GM21723 (cell line): Measurements from ENCODE around the gene CTDP1.

ENCODE experiments used
- ATAC-seq: cut with Tn5 transposase; IDR thresholded peaks from one replicate; pipeline ENCODE4 v1.9.1; 2021; ENCODE audit warnings: mild to moderate bottlenecking, moderate library complexity; ENCODE audit not compliant: unreplicated experiment

CTDP1 gene

DNA sequence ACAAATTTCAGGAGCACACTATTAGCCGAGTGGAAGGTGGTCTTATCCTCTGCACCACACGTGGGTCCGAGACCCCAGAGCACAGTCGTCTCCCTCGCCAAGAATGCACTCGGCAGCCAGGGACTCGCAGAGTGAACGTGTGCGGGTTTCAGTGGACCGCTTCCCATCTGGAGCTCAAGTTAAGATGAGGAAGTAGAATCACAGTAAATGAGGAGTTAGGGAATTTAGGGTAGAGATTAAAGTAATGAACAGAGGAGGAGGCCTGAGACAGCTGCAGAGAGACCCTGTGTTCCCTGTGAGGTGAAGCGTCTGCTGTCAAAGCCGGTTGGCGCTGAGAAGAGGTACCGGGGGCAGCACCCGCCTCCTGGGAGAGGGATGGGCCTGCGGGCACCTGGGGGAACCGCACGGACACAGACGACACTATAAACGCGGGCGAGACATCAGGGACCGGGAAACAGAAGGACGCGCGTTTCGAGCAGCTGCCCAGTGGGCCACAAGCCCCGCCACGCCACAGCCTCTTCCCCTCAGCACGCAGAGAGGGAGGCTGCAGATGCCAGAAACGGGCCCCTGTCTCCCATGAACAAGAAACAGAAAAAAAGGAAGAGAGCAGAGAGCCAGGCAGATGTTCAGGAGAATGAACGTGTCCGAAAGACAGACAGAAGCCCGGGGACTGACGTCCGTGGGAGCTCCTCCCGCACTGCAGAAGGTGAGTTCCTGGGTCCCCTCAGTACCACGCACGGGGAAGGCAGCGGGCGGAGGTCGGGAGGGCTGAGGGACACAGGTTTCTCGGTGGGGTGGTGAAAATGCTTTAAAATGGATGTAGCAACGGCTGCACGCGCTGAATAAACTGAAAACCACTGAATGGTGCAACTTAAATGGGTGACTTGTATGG, 112.7 kb downstream of the CTDP1 start:
- ATAC-seq = no peak

DNA sequence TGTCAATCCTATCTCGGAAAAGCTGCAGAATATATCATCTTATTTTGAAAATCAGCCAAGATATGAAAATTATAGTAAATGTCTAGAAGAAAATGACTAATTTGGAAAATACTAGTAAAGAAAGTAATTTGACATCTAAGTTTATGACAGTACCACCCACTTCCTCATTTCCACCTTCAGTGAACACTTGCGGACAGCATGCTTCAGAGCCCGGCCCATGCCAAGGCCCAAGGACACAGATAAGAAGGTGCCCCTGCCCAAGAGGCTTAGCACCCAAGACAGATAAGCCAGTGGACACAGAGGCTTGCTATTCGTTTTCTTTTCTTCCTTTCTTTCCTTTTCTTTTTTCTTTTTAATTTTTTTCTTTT, 113.4 kb downstream of the CTDP1 start:
- ATAC-seq = no peak

DNA sequence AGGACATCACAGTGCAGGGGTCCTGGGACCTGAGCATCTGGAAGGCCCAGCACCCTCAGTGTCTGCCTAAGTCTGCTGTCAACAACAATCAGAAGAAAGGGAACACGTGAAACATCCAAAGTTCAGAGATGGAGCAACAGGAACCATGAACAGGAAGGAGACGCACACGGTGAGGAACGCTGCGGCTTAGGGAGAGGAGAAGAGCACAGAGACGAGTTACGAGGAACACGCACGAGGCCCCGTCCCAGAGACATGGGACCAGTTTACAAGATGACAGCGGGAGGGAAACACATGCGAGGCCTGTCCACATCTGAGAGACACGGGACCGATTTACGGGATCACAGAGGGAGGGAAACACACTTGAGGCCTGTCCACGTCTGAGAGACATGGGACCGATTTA, 115.2 kb downstream of the CTDP1 start:
- ATAC-seq = no peak

DNA sequence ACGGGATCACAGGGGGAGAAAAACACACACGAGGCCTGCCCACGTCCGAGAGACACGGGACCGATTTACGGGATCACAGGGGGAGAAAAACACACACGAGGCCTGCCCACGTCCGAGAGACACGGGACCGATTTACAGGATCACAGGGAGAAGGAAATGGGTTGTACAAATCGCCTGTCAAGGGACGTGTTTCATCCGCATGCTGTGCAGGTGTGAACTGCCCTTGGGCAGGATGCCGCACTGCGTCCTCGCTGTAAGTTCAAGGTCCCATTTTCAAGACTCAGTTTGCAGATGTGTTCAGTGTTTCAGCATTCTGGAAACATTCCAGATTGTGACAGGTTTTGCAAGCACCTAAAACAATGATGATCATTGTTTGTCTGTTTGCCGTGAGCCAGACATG, 115.8 kb downstream of the CTDP1 start:
- ATAC-seq = no peak

DNA sequence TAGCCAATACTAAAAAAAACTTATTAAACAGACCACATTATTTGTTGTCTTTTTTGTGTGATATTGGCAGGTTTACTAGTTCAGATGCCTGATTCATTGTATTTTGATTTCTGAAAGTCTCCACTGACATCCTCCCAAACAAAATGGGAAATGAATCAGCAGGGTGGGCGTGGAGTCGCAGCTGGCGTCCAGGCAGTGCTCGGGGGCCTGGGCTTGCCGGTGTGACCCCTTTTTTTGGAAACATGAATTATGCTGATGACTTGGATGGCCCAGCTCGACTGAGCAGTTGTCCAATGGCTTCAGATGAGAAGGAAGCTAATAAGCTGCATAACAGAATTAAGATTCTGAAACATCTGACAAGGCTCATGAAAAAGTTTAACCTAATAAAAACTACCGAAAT, 116.4 kb downstream of the CTDP1 start:
- no peak for ATAC-seq

DNA sequence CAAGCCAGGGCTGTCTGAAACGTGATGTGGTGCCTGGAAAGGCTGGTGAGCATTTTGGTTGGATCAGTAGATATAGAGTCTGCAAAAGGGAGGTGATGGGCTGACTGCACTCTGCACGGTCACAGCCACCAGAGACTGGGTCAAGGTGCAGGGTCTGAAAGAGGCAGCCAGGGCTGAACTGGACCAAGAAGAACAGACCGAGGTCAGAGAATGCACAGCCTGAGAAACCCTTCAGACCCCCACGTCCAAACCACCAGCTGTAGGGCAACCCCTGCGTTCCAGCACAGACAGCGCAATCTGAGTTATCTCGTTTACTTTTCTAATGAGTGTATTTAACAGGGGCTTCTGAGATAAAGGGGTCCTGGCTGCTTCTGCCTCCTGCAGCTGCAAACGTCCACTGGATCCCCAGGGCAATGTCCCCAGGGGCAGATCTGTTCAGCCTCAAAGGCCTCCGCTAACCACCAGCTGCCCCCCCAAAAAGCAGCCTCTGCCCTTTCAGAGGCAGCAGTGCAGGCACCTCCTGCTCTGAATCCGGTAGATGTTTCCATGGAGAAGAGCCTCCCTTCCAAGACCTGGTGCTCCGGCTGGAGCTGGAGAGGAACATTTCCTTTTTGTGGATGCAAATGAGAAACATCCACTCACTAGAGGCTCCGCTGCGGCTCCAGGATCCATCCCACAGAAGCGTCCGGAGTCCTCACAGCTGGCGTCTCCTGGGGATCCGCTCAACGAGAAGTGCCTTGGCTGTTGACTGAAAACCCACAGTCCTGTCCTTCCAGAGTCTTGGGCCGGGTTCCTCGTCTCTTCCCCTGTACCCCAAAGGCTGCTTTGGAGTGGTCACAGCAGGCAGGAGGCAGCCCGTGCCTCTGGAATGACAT, 117.2 kb downstream of the CTDP1 start:
- ATAC-seq = no peak

DNA sequence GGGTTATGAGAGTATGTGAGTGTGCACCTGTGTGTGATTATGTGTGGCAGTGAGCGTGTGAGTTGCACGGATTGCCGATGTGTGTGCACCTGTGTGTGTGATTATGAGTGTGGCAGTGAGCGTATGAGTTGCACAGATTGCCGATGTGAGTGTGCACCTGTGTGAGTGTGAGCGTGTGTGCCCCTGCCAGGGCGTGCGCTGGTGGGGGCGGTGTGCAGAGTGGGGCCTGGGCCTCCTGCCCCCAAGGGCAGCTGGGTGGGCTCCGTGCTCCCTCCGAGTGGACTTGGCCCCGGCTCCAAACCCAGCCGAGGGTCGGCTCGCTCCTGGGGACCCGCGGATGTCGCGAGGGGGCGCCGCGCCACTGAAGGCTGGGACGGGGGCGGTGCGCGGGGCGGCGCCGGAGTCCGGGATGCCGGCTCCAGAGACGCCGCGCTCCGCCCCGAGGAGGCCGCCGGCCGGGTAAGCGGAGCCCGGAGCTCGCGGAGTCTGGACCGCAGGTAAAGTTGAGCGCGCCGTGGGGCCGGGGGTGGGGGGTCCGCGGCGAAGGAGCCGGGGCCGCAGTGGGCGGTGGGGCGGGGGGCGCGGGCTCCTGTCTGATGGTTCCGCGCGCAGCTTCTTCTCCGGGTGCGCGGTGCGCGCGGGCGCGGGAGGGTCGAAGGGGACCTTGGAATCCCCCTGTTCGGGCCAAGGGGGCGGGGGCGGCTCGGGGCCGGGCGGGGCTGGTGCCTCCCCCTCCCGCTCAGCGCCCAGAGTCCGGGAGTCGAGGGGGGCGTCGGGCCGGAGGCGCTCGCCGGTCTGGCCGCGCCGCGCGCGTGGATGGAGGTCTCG, 118.1 kb downstream of the CTDP1 start, which contains the start of gene KCNG2:
Gene KCNG2 (plus strand): TSS at position 421 of the 828 bp plus-strand sequence. CDS start 65,730 bp downstream, outside the sequence.
- peak; percentile 53 for ATAC-seq

DNA sequence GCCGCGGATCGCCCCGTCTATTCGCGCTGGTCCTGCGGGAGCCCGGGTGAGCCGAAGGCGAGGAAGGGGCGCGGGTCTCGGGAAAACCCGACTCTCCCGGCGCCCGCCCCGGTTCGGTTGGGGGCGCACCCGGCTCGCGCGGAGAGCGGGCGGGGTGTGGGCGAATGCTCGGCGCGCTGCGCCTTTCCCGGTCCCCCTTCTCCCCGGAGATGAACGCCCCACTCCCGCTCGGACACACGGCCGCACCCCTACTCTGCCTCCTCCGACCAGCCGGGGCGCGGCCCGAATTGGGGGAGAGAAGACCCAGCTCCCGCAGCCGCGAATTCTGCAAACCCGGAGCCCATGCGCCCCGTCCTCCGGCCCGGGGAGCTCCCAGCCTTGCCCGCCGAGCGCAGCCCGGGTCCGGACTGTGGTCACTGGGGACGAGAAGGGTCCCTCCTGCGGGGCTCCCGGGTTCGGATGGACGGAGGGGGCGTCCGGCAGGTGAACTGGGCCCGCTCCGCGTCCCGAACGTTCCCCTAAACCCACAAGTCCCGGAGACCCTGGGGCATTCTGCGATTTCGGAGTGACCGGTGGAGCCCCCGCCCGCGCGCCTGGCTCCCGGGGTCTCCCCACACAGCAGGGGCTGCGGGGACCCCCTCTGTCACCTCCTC, 118.9 kb downstream of the CTDP1 start:
- ATAC-seq = no peak

DNA sequence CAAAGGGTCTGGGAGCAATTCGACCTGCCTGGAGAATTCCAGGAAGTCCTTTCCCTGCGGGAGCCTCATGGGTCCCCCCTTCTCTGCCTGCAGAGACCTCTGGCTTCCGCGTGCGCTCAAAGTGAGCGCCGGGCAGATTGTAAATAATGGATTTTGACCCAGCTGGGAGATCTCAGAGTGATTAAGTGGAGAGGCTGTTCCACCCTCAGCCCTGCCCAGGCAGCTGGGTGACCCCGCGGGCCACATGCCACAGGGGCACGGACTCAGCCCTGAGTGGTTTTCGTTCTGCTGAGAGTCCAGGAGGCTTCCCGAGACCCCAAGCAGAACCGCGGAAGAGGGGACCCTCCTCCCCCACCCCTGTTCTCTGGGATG, 119.4 kb downstream of the CTDP1 start:
- ATAC-seq = no peak

DNA sequence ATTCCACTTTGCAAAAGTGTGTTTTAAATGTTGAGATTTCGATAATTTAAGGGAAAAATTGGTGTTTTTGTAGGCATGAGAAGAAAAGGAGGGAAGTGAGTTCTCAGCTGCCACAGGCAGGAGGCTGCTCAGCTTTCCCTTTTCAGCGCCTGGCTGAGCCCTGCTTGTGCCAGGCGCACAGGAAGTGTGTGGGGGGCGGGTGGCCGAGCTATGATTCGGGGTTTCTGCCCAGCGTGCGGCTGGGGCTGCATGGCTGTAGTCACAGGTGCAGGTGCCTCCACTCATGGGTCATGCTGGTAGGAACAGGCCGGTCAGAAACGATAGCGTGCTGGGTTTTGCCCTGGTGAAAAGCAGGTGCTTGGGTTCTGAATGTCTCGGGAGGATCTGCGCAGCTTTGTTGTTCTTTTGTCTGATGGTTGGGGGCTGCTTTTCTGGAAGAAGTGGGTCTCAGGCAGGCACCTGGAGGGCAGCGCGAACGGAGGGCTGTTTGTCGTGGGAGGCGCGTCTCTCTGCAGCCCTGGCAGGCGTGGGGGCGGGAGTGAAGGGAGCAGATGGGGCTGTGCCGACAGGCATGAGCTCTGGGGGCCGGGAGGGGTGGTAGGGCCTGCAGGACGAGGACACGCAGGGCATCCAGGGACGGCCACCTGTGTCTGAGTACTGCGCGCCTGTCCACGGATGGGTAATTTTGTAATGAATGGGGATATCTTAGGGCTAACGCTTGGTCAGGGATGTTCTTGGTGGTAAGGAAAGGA, 120.2 kb downstream of the CTDP1 start:
- ATAC-seq = no peak

DNA sequence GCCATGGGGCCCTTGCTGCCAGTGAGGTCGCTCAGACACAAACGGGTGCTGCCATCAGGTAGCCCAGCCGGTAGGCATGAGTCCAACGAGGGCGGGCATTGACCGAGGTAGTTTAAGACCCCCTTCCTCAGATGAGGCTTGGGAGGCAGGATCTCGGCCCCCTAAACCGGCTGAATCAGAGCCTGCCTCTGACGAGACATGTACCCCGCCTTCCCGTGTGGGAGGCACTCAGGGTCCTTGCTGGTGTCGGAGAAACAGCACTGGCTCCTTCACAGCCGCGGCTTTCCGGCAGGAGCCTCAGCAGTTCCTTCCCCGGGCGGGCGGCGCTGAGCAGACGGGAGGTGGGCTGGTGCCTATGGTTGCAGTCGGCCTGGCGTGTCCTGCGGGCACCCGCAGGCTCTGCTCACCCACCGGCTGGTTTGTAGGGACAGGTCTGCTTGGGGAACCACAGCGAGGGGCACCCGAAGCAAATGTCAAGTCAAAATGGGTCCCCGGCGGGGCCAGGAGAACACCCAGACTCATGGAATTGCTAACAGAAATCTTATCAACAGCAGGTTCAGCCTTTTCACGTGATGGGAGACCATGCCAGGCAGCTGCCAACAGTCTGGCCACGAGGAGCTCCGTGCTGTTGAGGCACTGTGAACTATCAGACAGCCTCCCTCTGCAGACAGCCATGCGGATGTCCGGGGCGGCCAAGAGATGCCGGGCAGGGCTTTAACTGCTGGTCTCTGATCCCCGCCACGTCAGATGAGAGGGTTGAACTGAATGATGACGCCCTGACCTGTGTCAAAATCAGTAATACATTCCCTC, 121.0 kb downstream of the CTDP1 start:
- no peak for ATAC-seq

DNA sequence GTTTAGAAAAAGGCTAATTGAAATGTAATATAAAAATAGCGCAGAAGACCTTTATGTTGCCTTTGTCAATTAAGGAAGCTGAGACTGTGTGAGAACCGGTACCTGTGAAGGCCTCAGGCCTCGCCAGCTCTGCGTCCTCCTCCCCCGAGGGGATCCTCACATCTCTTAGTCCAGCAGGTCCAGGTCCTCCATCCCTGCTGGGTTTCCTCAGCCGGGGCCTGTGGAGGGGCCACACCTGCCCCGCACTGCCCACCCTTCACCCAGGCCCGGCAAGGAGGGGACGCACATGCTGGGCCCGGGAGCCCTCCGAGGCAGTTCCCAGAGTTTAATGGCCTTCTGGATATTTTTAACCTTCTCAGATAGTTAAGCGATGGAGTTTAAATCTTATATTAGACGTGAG, 121.6 kb downstream of the CTDP1 start:
- ATAC-seq = no peak

DNA sequence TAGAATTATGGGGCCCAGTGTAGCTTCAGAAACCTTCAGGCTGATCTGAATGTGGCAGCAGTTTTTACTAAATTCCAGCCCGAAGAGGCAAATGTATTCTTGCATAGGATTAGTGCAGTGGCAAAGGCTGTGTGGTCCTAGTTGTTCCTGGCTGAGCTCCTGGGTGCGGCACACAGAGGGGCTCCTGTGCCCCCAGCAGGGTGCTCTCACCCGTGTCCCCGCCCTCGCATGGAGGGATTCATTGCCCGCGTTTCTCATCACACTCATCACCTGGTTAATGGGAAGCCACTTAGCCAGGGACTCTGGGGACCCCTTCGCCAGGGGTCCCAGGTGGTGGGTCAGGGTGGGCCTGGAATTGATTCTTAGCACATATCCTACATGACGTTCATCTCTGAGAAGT, 122.0 kb downstream of the CTDP1 start:
- no peak for ATAC-seq

DNA sequence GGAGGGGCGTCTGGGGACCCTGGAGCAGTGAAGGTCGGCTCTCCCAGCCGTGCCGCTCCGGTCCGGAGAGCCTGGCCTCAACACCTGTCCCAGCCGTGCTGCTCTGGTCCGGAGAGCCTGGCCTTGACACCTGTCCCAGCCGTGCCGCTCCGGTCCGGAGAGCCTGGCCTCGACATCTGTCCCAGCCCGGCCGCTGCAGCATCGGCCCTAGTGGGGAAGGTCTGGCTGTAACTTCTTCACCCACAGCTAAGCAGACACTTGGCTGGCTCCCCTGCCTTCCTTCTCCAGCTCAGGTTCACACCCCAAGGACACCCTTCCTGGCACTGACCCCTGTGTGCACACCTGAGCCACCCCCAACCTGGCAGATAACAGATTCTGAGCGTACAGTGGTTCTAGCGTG, 122.7 kb downstream of the CTDP1 start:
- no peak for ATAC-seq

DNA sequence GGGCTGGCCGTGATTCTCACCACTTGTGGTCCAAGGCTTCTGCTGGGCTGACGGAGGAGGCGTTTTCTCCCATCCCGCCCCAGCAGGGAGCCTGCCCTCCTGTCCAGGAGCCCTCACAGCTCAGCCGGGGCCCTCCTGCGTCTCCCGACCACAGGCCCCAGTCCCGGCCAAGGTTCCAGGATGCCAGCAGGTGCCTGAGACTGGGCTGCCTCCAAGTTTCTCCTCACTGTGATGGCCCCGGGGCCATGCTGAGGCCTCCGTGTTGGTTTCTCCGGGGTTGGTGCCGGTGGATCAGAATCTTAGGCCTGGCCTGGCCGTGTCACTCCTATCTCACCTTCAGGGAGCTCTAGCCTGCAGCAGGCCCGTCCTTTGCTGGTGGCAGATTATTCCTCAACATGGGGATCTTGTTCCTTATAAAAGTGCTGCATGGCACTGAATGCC, 124.0 kb downstream of the CTDP1 start:
- ATAC-seq = no peak
